NCI-H446 treated with DMSO at 0.1 percent for 48 hours (cell line): ENCODE data around the gene EIF3M.
"Not testable (repeated sequence)": the region's sequence is repeated elsewhere in the genome, so short reads cannot be mapped to it uniquely, and the experiment has no call there.

ENCODE experiments used
- DNase-seq: peaks from one replicate; lab custom pipeline; 2025; lab: John Stamatoyannopoulos, UW

The EIF3M gene

DNA sequence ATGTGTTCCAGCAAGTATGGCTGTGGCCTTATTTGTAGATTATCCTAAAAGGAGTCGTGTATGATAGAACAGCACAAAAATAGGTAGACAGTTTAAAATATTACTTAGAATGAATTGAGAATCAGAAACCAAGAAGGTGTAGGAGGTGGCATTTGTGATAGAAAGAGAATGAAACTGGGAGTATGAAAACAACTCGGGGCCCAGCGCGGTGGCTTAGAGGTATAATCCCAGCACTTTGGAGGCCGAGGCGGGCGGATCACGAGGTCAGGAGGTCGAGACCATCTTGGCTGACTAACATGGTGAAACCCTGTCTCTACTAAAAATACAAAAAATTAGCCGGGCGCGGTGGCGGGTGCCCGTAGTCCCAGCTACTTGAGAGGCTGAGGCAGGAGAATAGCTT lies 12.5 kb downstream of the EIF3M start:
- not testable (repeated sequence) for DNase-seq

DNA sequence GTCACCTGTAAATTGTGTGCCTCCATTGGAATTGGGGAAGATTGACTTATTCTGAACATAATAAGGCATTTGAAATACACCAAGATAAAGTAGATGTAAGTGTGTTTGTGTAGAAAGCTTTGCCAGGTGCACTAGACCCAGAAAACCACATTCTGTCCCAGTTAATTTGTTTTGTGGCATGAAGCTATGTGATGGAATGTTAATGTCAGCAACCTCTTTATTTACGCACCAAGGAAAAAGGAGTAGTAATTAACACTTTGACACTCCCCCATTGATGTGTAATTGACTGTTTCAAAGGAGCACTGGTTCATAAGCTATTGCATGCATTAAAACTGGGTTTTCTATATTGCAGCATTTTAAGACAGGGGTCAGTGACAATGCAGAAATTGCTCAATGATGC lies 14.3 kb downstream of the EIF3M start:
- no peak for DNase-seq

DNA sequence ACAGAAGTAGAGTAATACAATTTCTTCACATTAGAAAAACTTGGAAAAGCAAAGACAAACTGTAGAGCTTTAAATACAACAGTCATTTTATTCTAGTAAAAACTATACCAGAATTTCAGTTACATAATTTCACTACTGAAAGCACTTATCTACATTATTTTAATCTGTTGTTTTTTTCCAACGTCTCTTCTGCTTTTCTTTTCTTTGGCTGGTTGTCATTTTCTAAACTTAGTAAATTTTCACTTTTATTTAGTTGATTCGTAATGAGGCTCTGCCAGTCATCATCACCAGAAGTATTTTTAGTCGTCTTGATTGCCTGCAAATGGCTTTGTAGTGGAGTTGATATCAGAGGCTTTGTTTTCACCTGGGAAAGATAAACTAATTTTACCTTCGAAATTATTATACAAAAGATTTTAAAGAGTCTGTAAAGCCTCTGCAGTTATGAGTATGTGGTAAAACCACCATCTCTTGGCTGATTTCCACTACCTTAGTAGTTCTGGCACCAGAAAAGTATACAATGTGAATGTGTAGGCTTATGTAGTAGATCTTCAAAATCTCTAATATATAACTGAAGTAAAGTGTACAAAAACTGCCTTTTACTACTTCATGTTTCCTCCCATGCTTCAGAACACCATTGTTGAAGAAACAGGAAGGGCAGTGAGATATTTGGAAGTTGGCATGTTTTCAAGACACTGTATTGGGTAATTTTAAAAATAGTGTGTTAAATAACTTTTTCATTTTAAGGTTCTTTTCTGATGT lies 19.2 kb downstream of the EIF3M start:
- no peak for DNase-seq

- DNase-seq, result no peak
These were observed 22.6 kb downstream of the EIF3M start for GRCh38 chr11:32606220-32606619.

DNA sequence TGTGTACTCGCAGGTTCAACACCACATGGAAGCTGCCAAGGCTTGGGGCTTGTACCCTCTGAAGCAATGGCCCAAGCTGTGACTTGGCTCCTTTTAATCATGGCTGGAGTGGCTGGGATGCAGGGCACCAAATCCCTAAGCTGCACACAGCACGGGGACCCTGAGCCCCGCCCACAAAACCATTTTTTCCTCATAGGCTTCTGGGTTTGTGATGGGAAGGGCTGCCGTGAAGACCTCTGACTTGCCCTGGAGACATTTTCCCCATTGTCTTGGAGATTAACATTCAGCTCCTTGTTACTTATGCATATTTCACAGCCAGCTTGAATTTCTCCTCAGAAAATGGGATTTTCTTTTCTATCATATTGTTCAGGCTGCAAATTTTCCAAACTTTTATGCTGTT lies 25.2 kb downstream of the EIF3M start:
- DNase-seq, result not testable (repeated sequence)

- no peak for DNase-seq
These were observed 27.2 kb downstream of the EIF3M start for GRCh38 chr11:32610797-32611352.

- DNase-seq, result no peak
These were observed 30.0 kb downstream of the EIF3M start for GRCh38 chr11:32613500-32614151.

DNA sequence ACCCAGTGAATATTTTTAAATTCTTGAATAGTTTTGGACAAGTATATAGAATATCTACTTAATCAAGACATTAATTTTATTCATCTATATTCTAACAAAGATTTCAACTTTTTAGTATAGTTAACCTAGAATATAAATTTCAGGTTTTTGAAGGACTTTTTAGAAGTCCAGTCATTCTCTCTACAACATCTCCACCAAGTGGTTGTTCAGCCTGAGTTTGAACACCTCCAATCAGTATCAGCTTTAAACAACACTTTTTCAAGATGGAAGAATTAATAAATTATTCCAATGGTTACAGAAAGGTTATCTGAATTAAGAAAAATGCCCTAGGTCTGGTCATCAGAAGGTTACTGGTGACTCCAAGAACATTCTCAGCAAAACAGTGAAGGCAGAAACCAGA lies 31.8 kb downstream of the EIF3M start:
- DNase-seq, result no peak

DNA sequence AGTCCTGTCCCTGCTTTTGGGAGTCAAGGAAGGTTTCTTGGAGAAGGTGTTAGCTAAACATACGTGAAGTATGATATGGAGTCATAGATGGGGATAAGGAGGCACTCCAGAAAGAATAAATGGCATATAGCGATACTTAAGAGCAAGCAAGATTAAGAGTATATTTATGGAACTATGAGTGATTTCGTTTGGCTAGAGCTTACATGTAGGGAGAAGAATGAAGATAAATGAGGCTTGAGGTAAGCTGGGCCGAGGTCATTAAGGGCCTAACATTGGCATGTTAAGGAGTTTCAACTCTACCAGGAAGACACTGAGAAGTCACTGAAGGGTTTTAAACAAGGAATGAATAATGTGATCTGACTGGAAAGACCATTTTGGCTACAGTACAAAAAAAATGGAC lies 33.3 kb downstream of the EIF3M start:
- DNase-seq, result no peak

- no peak for DNase-seq
These were observed 47.2 kb downstream of the EIF3M start for GRCh38 chr11:32630844-32631243.

DNA sequence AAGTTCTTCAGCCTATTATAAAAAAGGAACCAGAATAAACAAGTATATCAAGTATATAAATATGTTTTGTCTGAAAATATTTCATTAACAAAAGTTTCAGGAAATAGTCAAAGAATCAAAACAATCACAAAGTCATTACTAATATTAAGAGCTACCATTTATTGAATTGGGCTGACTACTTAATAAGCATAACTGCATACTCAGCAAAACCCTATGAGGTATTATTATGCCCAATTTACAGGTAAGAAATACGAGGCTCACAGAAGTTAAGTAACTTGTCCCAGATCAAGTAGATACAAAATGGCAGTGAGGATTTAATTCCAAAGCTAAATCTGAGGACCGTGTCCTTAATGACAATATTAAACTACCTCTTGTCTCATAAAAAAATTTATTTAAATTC lies 52.2 kb downstream of the EIF3M start:
- DNase-seq, result no peak

DNA sequence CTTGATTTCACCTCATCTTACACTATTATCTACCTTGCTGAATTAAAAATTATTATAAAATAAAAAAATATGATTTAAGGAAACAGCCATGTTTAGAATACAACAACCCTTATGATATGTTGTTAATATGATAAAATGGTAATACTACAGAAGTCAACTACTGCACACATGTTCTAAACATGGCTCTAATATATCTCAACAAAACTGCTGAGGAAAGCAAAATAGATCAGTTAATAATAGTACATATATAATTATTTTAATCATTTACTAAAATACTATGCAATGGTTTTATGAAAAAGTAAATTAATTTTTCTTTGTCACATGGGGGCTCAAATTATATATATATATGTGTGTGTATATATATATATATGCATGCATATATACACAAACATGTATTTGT lies 57.7 kb downstream of the EIF3M start:
- no peak for DNase-seq

DNA sequence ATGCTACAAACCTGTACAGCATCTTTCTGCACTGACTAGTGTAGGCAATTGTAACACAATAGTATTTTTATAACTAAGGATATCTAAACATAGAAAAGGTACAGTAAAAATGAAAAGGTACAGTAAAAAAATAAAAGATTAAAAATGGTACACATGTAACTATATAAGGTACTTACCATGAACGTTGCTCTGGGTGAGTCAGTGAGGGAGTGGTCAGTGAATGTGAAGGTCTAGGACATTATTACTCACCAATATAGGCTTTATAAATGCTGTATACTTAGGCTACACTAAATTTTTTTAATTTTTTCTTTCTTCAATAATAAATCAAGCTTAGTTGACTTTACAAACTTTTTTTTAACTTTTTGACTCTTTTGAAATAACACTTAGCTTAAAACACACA lies 59.9 kb downstream of the EIF3M start:
- DNase-seq, result no peak
